Activated CD4-positive, alpha-beta T cell treated with anti-CD3 and anti-CD28 coated beads, Interleukin-2, amount 10 ng/mL, durations not matched to agents 7 days and 5 days (primary cell): ENCODE data around the gene MAP2K6. TPM values are rescaled to one million over a fixed set of nuclear protein-coding genes. Genes with fewer than 3 reads are reported as not detected.
A peak's percentile ranks its signal among the peaks of the same experiment; 100 is the strongest.

Source experiments
- CTCF ChIA-PET: fragments of 350-600 bp; sonication (Branson Sonifier 250); formaldehyde crosslinking; loops from one replicate; lab custom pipeline; 2021; ENCODE audit warnings: antibody characterized with exemption; lab: Charles Lee
- POLR2A ChIA-PET: fragments of 350-600 bp; sonication (Branson Sonifier 250); formaldehyde crosslinking; loops from one replicate; lab custom pipeline; 2021; ENCODE audit warnings: antibody characterized with exemption; lab: Charles Lee
- DNase-seq: peaks from one replicate; pipeline ENCODE4 v3.0.0-alpha.2; 2020
- H3K27ac Mint-ChIP-seq: one replicate; pipeline ENCODE4 v1.8.0; 2021; ENCODE audit warnings: mild to moderate bottlenecking, moderate library complexity, mixed read lengths
- H3K27me3 Mint-ChIP-seq: one replicate; pipeline ENCODE4 v1.8.0; 2021; ENCODE audit warnings: mixed read lengths
- H3K36me3 Mint-ChIP-seq: one replicate; pipeline ENCODE4 v1.8.0; 2021; ENCODE audit warnings: low read depth, mixed read lengths
- H3K4me1 Mint-ChIP-seq: one replicate; pipeline ENCODE4 v1.8.0; 2021; ENCODE audit warnings: mixed read lengths
- H3K4me3 Mint-ChIP-seq: one replicate; pipeline ENCODE4 v1.8.0; 2021; ENCODE audit warnings: mild to moderate bottlenecking, moderate library complexity, mixed read lengths
- H3K9me3 Mint-ChIP-seq: one replicate; pipeline ENCODE4 v1.8.0; 2021; ENCODE audit warnings: mixed read lengths
- total RNA-seq, 2 experiments: library from RNA; stranded (reverse); gene quantifications; one replicate each; pipeline ENCODE4 v1.2.3, GENCODE V29; 2021

The MAP2K6 gene
- total RNA-seq: 10 to 100 TPM; 11.0 to 11.6 TPM

- H3K4me1 Mint-ChIP-seq: peaks cover 7% of the 10 kb centered on the region
- H3K4me3 Mint-ChIP-seq: no peak within 1 kb of the TSS
- H3K27ac Mint-ChIP-seq: no peak within 1 kb of the TSS
- peak; percentile 86 for DNase-seq
- ChIA-PET POLR2A (no interaction called here), CTCF (interaction anchor here (0.7 to 2.0 kb wide), 4 partner anchors 10 to 798 kb away, joined by 3 to 8 read pairs (median 6); no protein-coding TSS in a partner anchor)
- no peaks in the 10 kb centered on the region for H3K27me3 Mint-ChIP-seq
- H3K9me3 Mint-ChIP-seq: no peaks in the 10 kb centered on the region
- H3K36me3 Mint-ChIP-seq: no peaks in the 10 kb centered on the region
Observed at GRCh38 chr17:69414408-69415274, at the start of gene MAP2K6. Gene MAP2K6, plus strand, starts transcription at chr17:69414697. Its CDS starts 288 bp downstream, at chr17:69414985.

- ChIA-PET CTCF (no interaction called here), POLR2A (no interaction called here)
- H3K4me3 Mint-ChIP-seq: no peak overlapping the region
- H3K27me3 Mint-ChIP-seq: peaks cover 2% of the 10 kb centered on the region
- H3K9me3 Mint-ChIP-seq: no peaks in the 10 kb centered on the region
- H3K4me1 Mint-ChIP-seq: peaks cover 7% of the 10 kb centered on the region
- DNase-seq: no peak
- no peak overlapping the region for H3K27ac Mint-ChIP-seq
- H3K36me3 Mint-ChIP-seq: no peaks in the 10 kb centered on the region
Observed at GRCh38 chr17:69367298-69367697, 47.2 kb upstream of the MAP2K6 start.

- Mint-ChIP-seq H3K4me1 (peaks cover 2% of the 10 kb centered on the region), H3K36me3 (no peaks in the 10 kb centered on the region), H3K4me3 (no peak overlapping the region), H3K9me3 (no peaks in the 10 kb centered on the region), H3K27me3 (peaks cover 2% of the 10 kb centered on the region), H3K27ac (no peak overlapping the region)
- ChIA-PET CTCF (interaction anchor here (0.6 kb wide), 1 partner anchor 63 kb away, joined by 3 read pairs; no protein-coding TSS in a partner anchor), POLR2A (no interaction called here)
- DNase-seq: no peak
Observed at GRCh38 chr17:69373069-69373468, 41.4 kb upstream of the MAP2K6 start.

GRCh38 chr17:69375229-69375628, 39.3 kb upstream of the MAP2K6 start:
- no peak for DNase-seq
- ChIA-PET POLR2A (no interaction called here), CTCF (interaction anchor here (0.6 kb wide), 1 partner anchor 10 kb away, joined by 3 read pairs; no protein-coding TSS in a partner anchor)
- no peak overlapping the region for H3K4me3 Mint-ChIP-seq
- no peaks in the 10 kb centered on the region for H3K9me3 Mint-ChIP-seq
- no peaks in the 10 kb centered on the region for H3K36me3 Mint-ChIP-seq
- H3K27me3 Mint-ChIP-seq: peaks cover 2% of the 10 kb centered on the region
- no peak overlapping the region for H3K27ac Mint-ChIP-seq
- peaks cover 2% of the 10 kb centered on the region for H3K4me1 Mint-ChIP-seq

GRCh38 chr17:69388822-69389442, 25.6 kb upstream of the MAP2K6 start:
- ChIA-PET CTCF (interaction anchor here (0.6 kb wide), 1 partner anchor 727 kb away, joined by 4 read pairs; no protein-coding TSS in a partner anchor), POLR2A (no interaction called here)
- Mint-ChIP-seq H3K9me3 (no peaks in the 10 kb centered on the region), H3K4me3 (no peak overlapping the region), H3K36me3 (no peaks in the 10 kb centered on the region), H3K27ac (no peak overlapping the region), H3K27me3 (peaks cover 14% of the 10 kb centered on the region), H3K4me1 (no peaks in the 10 kb centered on the region)
- no peak for DNase-seq

- Mint-ChIP-seq H3K9me3 (no peaks in the 10 kb centered on the region), H3K36me3 (no peaks in the 10 kb centered on the region), H3K4me3 (no peak overlapping the region), H3K4me1 (no peaks in the 10 kb centered on the region), H3K27ac (no peak overlapping the region), H3K27me3 (peaks cover 14% of the 10 kb centered on the region)
- ChIA-PET CTCF (no interaction called here), POLR2A (no interaction called here)
- no peak for DNase-seq
Observed at GRCh38 chr17:69390795-69391501, 23.5 kb upstream of the MAP2K6 start.

- Mint-ChIP-seq H3K9me3 (no peaks in the 10 kb centered on the region), H3K27ac (no peak overlapping the region), H3K36me3 (no peaks in the 10 kb centered on the region), H3K4me3 (no peak overlapping the region), H3K27me3 (peaks cover 3% of the 10 kb centered on the region), H3K4me1 (peaks cover 8% of the 10 kb centered on the region)
- DNase-seq: no peak
- ChIA-PET CTCF (no interaction called here), POLR2A (no interaction called here)
Observed at GRCh38 chr17:69401251-69401650, 13.2 kb upstream of the MAP2K6 start.

- Mint-ChIP-seq H3K4me1 (peaks cover 8% of the 10 kb centered on the region), H3K27me3 (peaks cover 3% of the 10 kb centered on the region), H3K27ac (no peak overlapping the region), H3K4me3 (no peak overlapping the region), H3K36me3 (no peaks in the 10 kb centered on the region), H3K9me3 (no peaks in the 10 kb centered on the region)
- ChIA-PET CTCF (no interaction called here), POLR2A (no interaction called here)
- DNase-seq: no peak
Observed at GRCh38 chr17:69402052-69402451, 12.4 kb upstream of the MAP2K6 start.

- no peak overlapping the region for H3K4me3 Mint-ChIP-seq
- POLR2A ChIA-PET: no interaction called here
- CTCF ChIA-PET: interaction anchor here (1.9 kb wide), 1 partner anchor 10 kb away, joined by 6 read pairs; the partner anchor contains the start of gene MAP2K6
Observed at GRCh38 chr17:69404399-69404798, 10.1 kb upstream of the MAP2K6 start.

GRCh38 chr17:69405096-69405495, 9.4 kb upstream of the MAP2K6 start:
- no peak overlapping the region for H3K27ac Mint-ChIP-seq
- ChIA-PET POLR2A (no interaction called here), CTCF (interaction anchor here (1.0 to 1.9 kb wide), 2 partner anchors 9 to 10 kb away, joined by 5 to 6 read pairs; partner anchors contain the start of gene MAP2K6)
- H3K9me3 Mint-ChIP-seq: no peaks in the 10 kb centered on the region
- no peak for DNase-seq
- H3K36me3 Mint-ChIP-seq: no peaks in the 10 kb centered on the region
- peaks cover 3% of the 10 kb centered on the region for H3K27me3 Mint-ChIP-seq
- H3K4me1 Mint-ChIP-seq: peaks cover 8% of the 10 kb centered on the region
- H3K4me3 Mint-ChIP-seq: no peak overlapping the region

More at GRCh38 chr17:69404399-69404798, 10.1 kb upstream of the MAP2K6 start:
- Mint-ChIP-seq H3K9me3 (no peaks in the 10 kb centered on the region), H3K27ac (no peak overlapping the region), H3K4me1 (peaks cover 8% of the 10 kb centered on the region), H3K36me3 (no peaks in the 10 kb centered on the region), H3K27me3 (peaks cover 3% of the 10 kb centered on the region)
- DNase-seq: no peak

- Mint-ChIP-seq H3K9me3 (no peaks in the 10 kb centered on the region), H3K4me1 (peaks cover 2% of the 10 kb centered on the region), H3K27me3 (peaks cover 3% of the 10 kb centered on the region), H3K27ac (no peak overlapping the region), H3K4me3 (no peak overlapping the region), H3K36me3 (no peaks in the 10 kb centered on the region)
- ChIA-PET POLR2A (no interaction called here), CTCF (interaction anchor here (1.1 kb wide), 1 partner anchor 13 kb away, joined by 5 read pairs; no protein-coding TSS in a partner anchor)
- DNase-seq: no peak
Observed at GRCh38 chr17:69406941-69407340, 7.6 kb upstream of the MAP2K6 start.

- no peak overlapping the region for H3K4me3 Mint-ChIP-seq
- no peak overlapping the region for H3K27ac Mint-ChIP-seq
- H3K27me3 Mint-ChIP-seq: peaks cover 3% of the 10 kb centered on the region
- POLR2A ChIA-PET: no interaction called here
- no peaks in the 10 kb centered on the region for H3K9me3 Mint-ChIP-seq
- peaks cover 2% of the 10 kb centered on the region for H3K4me1 Mint-ChIP-seq
- CTCF ChIA-PET: interaction anchor here (1.1 kb wide), 1 partner anchor 13 kb away, joined by 5 read pairs; no protein-coding TSS in a partner anchor
- DNase-seq: no peak
- H3K36me3 Mint-ChIP-seq: no peaks in the 10 kb centered on the region
Observed at GRCh38 chr17:69407759-69408158, 6.7 kb upstream of the MAP2K6 start.
